NCI-H460 (cell line): ENCODE data around the gene POC5. TPM values are rescaled to one million over a fixed set of nuclear protein-coding genes. Genes with fewer than 3 reads are reported as not detected.

Experiments used
- small RNA-seq, 2 experiments: library from RNA; depleted of rRNA; stranded (forward); fragments of <200 nt; gene quantifications; one replicate each; pipeline ENCODE3, GENCODE V24; 2014
- total RNA-seq: library from RNA; depleted of rRNA; stranded (reverse); fragments of >200 nt; shearing (Covaris generic); gene quantifications from 2 replicates; pipeline ENCODE4 v1.2.3, GENCODE V29; 2014; rRNA removed

Gene POC5
- total RNA-seq, 1 experiment from 2014 or later = 30.1 TPM

Small RNA genes lying within 50 kb of the gene (small RNA-seq; reads per million reads assigned to genes)
- gene RNU6-680P = 0 reads per million in 2 experiments

Other genes with a start within 250 kb of the POC5 start
- gene CERT1, start 205.8 kb downstream of the POC5 start, total RNA-seq = 7.8 and 9.0 TPM in 2 replicates
- gene POLK, start 205.5 kb downstream of the POC5 start, total RNA-seq = 31.6 and 35.1 TPM in 2 replicates
- gene ANKDD1B, start 106.0 kb downstream of the POC5 start, total RNA-seq = 0.17 TPM in 1 of 2 replicates, not detected in the other